Hepatocyte (in vitro differentiated cells): Measurements from ENCODE around the gene SLC35F6. TPM values are rescaled to one million over a fixed set of nuclear protein-coding genes. Genes with fewer than 3 reads are reported as not detected.

Experiments
- DNase-seq: peaks from one replicate; pipeline ENCODE4 v3.0.0-alpha.2; 2016; ENCODE audit warnings: low spot score
- H2AFZ ChIP-seq: fragments of 200-600 bp; sonication (generic); 2 replicates; pipeline ENCODE4 v1.6.0; 2016; ENCODE audit warnings: antibody characterized with exemption, mild to moderate bottlenecking
- H3K27ac ChIP-seq: fragments of 200-600 bp; sonication (generic); 2 replicates; pipeline ENCODE4 v1.5.1; 2016; ENCODE audit warnings: mild to moderate bottlenecking
- H3K27me3 ChIP-seq: fragments of 200-600 bp; sonication (generic); 2 replicates; pipeline ENCODE4 v1.6.1; 2016
- H3K36me3 ChIP-seq: fragments of 200-600 bp; sonication (generic); replicated peaks from 2 replicates; pipeline ENCODE4 v1.5.1; 2016; ENCODE audit warnings: low read depth; ENCODE audit not compliant: insufficient read depth
- H3K4me1 ChIP-seq: fragments of 200-600 bp; sonication (generic); 2 replicates; pipeline ENCODE4 v1.5.1; 2016; ENCODE audit warnings: mild to moderate bottlenecking, moderate library complexity; ENCODE audit not compliant: insufficient read depth
- H3K4me2 ChIP-seq: fragments of 200-600 bp; sonication (generic); 2 replicates; pipeline ENCODE4 v1.6.0; 2016
- H3K4me3 ChIP-seq: fragments of 200-600 bp; sonication (generic); 2 replicates; pipeline ENCODE4 v1.5.1; 2016; ENCODE audit warnings: mild to moderate bottlenecking
- H3K79me2 ChIP-seq: fragments of 200-600 bp; sonication (generic); 2 replicates; pipeline ENCODE4 v1.6.0; 2017; ENCODE audit warnings: mild to moderate bottlenecking
- H3K9me2 ChIP-seq: fragments of 200-600 bp; sonication (generic); replicated peaks from 2 replicates; pipeline ENCODE4 v1.6.0; 2017; ENCODE audit warnings: mild to moderate bottlenecking; ENCODE audit not compliant: insufficient read depth
- H3K9me3 ChIP-seq: fragments of 200-600 bp; sonication (generic); 2 replicates; pipeline ENCODE4 v1.5.1; 2016; ENCODE audit warnings: low read depth, mild to moderate bottlenecking
- H4K20me1 ChIP-seq: fragments of 200-600 bp; sonication (generic); 2 replicates; pipeline ENCODE4 v1.6.0; 2016; ENCODE audit warnings: mild to moderate bottlenecking; ENCODE audit not compliant: insufficient read depth, poor library complexity, severe bottlenecking
- CTCF ChIP-seq: fragments of 200-600 bp; sonication (generic); IDR thresholded peaks from 2 replicates; pipeline ENCODE4 v1.5.1; 2016; ENCODE audit warnings: antibody characterized with exemption, mild to moderate bottlenecking; ENCODE audit not compliant: poor library complexity
- EZH2 ChIP-seq: fragments of 200-600 bp; sonication (generic); IDR thresholded peaks from 2 replicates; pipeline ENCODE4 v1.6.1; 2016; ENCODE audit warnings: antibody characterized with exemption, mild to moderate bottlenecking, borderline replicate concordance
- EZH2phosphoT487 ChIP-seq: fragments of 200-600 bp; sonication (generic); IDR thresholded peaks from one replicate; pipeline ENCODE4 v1.6.1; 2018; ENCODE audit warnings: antibody characterized with exemption, mild to moderate bottlenecking, low read depth, moderate library complexity; ENCODE audit not compliant: unreplicated experiment, severe bottlenecking
- WGBS: methylation state at CpG from one replicate; pipeline ENCODE4 v1.1.6; 2016; ENCODE audit warnings: low lambda C conversion rate; ENCODE audit errors: missing lambda C conversion rate; 5-methylcytosine and 5-hydroxymethylcytosine counted together
- polyA plus RNA-seq: library from polyadenylated mRNA; unstranded; fragments of >200 nt; fragmentation: Nextera tagmentation; extraction: Ambion mirVana; gene quantifications from 2 replicates; pipeline ENCODE4 v1.2.1, GENCODE V29; 2016
- total RNA-seq: library from RNA; depleted of rRNA; stranded (reverse); fragments of >200 nt; gene quantifications from 2 replicates; pipeline ENCODE4 v1.2.3, GENCODE V29; 2014

SLC35F6 gene
- total and polyA plus RNA-seq, 2 experiments from 2014 or later: 16.6 to 30.2 TPM

- no peak overlapping the region for H2AFZ ChIP-seq
- no peak overlapping the region for H3K4me2 ChIP-seq
- peaks cover 38% of the 10 kb centered on the region for H3K4me1 ChIP-seq
- H3K36me3 ChIP-seq: no peaks in the 10 kb centered on the region
- no peaks in the 10 kb centered on the region for H3K9me2 ChIP-seq
- no peak for TF ChIP-seq EZH2phosphoT487
- TF ChIP-seq CTCF: no peak
- TF ChIP-seq EZH2: no peak
- WGBS: 89% methylated on average over 2 of the region's 2 CpGs
- H3K27ac ChIP-seq: no peak overlapping the region
- no peaks in the 10 kb centered on the region for H3K9me3 ChIP-seq
- DNase-seq: no peak
- no peak overlapping the region for H3K4me3 ChIP-seq
- H3K79me2 ChIP-seq: no peaks in the 10 kb centered on the region
- H3K27me3 ChIP-seq: no peaks in the 10 kb centered on the region
- no peaks in the 10 kb centered on the region for H4K20me1 ChIP-seq
Observed at GRCh38 chr2:26716769-26717168, 47.3 kb upstream of the SLC35F6 start.

- Histone ChIP-seq H3K4me3 (no peak overlapping the region), H3K9me2 (no peaks in the 10 kb centered on the region), H2AFZ (no peak overlapping the region), H3K4me2 (no peak overlapping the region), H3K27me3 (no peaks in the 10 kb centered on the region), H4K20me1 (no peaks in the 10 kb centered on the region), H3K36me3 (no peaks in the 10 kb centered on the region), H3K79me2 (no peaks in the 10 kb centered on the region), H3K9me3 (no peaks in the 10 kb centered on the region), H3K27ac (no peak overlapping the region), H3K4me1 (peaks cover 32% of the 10 kb centered on the region)
- no peak for DNase-seq
- no peak for TF ChIP-seq EZH2phosphoT487
- TF ChIP-seq CTCF: no peak
- TF ChIP-seq EZH2: no peak
- WGBS: 98% methylated on average over 5 of the region's 5 CpGs
Observed at GRCh38 chr2:26717362-26717761, 46.7 kb upstream of the SLC35F6 start.

GRCh38 chr2:26718949-26719686 is 45.0 kb upstream of the SLC35F6 start:
- Histone ChIP-seq H3K36me3 (no peaks in the 10 kb centered on the region), H3K27ac (peak overlapping the region; percentile 87), H3K79me2 (no peaks in the 10 kb centered on the region)

More at GRCh38 chr2:26718949-26719686, 45.0 kb upstream of the SLC35F6 start:
- TF ChIP-seq CTCF: no peak
- no peak for TF ChIP-seq EZH2phosphoT487
- TF ChIP-seq EZH2: no peak
- Histone ChIP-seq H3K9me2 (no peaks in the 10 kb centered on the region), H4K20me1 (no peaks in the 10 kb centered on the region), H3K4me3 (no peak overlapping the region), H3K4me2 (no peak overlapping the region), H3K27me3 (no peaks in the 10 kb centered on the region), H3K4me1 (peaks cover 31% of the 10 kb centered on the region), H2AFZ (no peak overlapping the region), H3K9me3 (no peaks in the 10 kb centered on the region)
- no peak for DNase-seq
- 72% methylated on average over 6 of the region's 6 CpGs for WGBS
